Stimulated activated CD4-positive, alpha-beta T cell treated with anti-CD3 and anti-CD28 coated beads, TNF-alpha, amount 100 ng/mL, for 4 hours (primary cell): ENCODE data around the gene TSPYL2.

Source experiments
- DNase-seq, 3 experiments: peaks; one replicate each; pipeline ENCODE4 v3.0.0-alpha.2; 2020; ENCODE audit warnings: low read depth in 3 of 3

TSPYL2 gene

DNA sequence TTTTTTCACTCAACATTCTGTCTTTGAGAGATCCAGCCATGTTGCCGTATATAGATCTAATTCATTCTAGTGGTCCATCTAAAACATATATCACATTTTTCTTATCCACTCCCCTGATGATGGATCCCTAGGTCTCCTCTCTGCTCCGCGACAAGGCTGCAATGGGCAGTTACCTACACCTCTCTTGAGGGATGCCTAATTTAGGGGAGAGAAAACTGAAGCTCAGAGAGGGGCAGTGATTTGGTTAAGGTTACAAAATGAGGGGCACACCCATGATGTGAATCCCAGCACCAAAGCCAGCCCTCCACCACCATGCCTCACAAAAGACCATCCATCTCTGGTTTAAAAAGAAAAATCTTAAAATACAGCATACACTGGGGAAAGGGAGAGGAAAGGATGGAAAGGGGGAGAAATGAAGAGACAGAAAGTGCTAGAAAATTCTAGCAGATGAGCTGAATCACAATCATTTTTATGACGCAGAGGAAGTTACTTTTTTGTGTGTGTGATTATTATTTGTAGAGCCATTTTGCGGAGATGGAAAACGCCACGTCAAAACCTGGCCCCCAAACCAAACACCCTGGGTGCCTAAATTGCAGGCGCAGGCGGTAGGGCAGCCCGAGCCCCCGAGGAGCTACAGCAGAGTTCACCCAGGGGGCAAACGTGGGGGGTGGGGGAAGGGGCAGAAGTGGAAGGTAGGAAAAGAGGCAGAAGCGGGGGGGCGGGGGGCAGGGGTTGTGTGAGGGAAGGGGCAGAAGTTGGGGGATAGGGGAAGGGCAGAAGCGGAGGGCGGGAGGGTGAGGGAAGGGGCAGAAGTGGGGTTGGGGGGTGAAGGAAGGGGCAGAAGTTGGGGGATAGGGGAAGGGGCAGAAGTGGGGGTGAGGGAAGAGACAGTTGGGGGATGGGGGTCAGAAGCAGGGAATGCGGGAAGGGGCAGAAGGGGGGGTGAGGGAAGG is 1.3 kb upstream of the TSPYL2 start:
- no peak for DNase-seq

DNA sequence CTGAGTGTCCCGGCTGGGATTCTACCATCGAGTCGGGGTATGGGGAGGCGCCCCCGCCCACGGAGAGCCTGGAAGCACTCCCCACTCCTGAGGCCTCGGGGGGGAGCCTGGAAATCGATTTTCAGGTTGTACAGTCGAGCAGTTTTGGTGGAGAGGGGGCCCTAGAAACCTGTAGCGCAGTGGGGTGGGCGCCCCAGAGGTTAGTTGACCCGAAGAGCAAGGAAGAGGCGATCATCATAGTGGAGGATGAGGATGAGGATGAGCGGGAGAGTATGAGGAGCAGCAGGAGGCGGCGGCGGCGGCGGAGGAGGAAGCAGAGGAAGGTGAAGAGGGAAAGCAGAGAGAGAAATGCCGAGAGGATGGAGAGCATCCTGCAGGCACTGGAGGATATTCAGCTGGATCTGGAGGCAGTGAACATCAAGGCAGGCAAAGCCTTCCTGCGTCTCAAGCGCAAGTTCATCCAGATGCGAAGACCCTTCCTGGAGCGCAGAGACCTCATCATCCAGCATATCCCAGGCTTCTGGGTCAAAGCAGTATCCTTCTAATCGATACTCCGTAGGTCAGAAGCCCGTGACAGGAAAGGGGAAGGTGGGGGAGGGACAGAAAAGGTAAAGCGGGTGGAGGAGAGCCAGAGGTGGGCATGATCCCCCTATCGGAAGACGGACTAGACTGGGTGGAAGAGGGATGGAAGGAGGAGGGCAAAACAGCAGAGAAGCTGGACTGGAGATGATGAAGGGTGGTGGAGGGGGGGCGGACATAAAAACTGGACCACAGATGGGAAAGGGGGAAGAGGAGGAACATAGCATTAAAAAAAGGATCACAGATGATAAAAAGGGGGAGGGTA is 828 bp downstream of the TSPYL2 start:
- no peak for DNase-seq

DNA sequence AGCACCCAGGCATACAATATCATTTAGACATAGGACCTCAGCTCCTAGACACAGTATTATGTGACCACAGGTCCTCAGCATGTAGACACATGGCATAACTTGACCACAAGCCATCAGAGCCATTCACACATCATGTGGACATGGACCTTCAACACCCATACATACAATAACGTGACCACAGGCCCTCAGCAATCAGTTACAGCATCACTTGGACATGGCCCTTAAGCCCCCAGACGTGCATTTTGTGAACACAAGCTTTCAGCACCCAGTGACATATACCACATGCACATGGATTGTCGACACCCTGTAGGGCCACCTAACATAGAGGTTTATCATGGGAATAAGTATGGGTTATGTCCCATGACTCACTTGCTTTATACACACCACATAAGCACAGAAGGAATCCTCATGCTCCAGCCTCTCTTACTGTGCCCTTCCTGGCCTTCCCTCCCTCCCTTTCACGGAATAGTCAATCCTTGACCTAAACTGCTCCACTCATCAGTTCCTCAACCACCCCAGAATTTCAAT is 1.9 kb downstream of the TSPYL2 start:
- no peak for DNase-seq

DNA sequence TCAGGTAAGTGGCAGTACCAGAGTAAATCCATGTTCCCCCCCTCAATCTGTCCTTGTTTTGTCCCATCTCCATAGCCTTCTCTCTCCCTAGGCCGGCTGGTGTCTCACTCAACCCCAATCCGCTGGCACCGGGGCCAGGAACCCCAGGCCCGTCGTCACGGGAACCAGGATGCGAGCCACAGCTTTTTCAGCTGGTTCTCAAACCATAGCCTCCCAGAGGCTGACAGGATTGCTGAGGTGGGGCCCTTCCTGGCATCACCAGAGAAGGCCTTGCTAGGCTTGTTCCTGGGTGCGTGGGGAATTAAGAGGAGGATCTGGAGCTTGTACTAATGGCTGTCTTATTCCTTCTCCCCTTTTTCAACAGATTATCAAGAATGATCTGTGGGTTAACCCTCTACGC is 2.7 kb downstream of the TSPYL2 start:
- DNase-seq, result no peak

DNA sequence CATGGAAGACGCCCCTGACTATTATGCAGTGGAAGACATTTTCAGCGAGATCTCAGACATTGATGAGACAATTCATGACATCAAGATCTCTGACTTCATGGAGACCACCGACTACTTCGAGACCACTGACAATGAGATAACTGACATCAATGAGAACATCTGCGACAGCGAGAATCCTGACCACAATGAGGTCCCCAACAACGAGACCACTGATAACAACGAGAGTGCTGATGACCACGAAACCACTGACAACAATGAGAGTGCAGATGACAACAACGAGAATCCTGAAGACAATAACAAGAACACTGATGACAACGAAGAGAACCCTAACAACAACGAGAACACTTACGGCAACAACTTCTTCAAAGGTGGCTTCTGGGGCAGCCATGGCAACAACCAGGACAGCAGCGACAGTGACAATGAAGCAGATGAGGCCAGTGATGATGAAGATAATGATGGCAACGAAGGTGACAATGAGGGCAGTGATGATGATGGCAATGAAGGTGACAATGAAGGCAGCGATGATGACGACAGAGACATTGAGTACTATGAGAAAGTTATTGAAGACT is 3.6 kb downstream of the TSPYL2 start:
- no peak for DNase-seq

DNA sequence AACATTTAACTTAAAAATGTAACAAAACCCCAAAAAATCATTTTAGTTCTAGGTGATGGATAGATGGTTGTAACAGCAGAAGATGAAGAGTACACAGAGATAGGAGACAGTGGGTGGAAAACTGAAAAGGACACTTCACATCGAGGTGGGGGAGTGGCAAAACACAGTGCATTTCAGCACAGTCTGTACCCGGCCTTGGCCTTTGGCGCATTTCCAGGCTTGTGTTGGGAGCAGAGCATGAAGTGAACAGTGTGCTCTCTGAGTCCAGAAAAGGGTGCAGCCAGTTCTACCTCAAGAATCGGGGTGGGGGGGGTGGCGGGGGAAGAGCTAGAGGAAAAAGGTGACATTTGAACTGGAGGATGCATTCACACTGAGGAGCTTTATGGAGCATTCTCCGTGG is 4.3 kb downstream of the TSPYL2 start:
- DNase-seq, result no peak

DNA sequence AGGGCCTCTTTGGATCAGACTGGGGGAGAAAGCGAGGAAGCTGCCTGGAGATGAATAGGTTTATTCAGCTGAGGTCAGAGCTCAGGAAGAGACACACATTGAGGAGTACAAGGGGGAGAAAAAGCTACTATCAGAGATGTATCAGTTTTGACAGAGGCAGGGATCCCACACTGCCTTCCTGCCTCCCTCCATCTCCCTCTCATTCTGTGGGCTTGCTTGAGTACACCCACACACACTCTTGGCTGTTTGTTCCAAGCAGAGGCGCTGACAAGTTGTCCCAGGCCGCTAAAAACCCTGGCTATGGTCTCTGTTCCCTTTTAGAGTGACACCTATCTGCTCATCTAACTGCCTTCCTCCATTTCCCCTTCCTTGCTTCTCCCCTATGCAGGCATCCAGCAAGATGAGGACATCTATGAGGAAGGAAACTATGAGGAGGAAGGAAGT is 5.2 kb downstream of the TSPYL2 start:
- no peak for DNase-seq

DNA sequence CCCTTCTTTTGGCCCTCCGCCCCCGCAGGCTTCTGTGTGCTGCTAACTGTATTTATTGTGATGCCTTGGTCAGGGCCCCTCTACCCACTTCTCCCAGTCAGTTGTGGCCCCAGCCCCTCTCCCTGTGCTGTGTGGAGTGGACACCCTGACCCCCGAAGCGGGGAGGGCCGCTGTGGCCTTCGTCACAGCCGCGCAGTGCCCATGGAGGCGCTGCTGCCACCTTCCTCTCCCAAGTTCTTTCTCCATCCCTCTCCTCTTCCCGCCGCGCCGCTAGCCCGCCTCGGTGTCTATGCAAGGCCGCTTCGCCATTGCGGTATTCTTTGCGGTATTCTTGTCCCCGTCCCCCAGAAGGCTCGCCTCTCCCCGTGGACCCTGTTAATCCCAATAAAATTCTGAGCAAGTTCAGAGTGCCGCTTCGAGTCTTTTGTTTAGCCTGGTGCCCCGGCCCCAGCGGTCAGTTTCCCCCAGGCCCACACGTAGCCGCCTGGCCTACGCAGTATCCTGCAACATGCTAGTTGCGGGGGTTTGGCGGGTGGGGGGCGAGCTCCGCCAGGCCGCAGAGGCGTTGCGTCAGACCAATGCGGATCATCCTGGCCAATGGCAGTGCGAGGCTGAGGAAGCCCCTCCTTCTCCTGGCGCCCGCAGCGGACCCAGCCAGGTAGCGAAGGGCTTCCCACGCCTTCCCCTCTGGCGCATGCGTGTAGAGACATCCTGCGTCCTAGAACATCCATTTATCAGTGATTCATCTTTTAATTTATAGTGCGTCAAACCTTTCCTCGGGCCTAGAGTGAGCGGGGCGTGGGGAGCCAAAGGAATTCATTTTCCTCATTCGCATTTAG is 6.2 kb downstream of the TSPYL2 start:
- peak; percentile 57 to 75 (median 72) for DNase-seq

DNA sequence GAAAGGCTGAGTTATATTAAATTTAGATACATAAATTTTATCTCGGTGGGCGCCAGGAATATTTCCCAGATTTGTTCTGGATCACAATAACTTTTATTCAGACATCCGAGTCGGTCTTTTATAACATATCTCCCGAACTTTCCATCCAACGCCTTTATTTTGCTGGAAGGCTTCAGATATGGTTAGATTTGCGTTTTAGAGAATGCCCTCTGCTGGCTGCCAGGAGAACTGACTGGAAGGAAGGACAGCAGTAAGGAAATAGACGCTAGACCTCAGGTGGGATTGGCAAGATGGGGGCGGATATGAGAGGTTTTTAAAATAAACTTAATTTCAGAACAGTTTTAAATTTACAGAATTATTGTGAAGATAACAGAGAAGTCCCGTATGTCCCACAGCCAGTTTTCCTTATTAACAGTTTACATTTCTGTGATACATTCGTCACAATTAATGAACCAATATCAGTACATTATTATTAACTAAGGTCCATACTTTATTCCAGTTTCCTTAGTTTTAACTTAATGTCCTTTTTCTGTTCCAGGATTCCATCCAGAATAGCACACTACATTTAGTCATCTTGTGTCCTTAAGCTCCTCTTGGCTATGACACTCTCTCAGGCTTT is 7.2 kb downstream of the TSPYL2 start:
- DNase-seq, result no peak

DNA sequence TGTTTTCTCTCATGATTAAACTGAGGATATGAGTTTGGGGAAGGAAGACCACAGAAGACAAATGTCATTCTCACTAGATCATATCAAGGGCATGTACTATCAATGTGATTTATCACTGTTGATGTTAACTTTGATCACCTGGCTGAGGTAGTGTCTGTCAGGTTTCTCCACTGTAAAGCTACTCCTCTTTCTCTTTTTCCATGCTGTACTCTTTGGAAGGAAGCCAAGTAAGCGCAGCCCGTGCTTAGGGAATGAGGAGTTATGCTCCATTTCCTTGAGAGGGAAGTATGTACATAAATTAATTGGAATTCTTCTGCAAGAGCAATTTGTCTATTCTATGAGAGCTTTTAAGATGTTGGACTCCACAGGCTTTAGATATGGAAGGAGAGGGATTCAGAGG is 7.8 kb downstream of the TSPYL2 start:
- no peak for DNase-seq

DNA sequence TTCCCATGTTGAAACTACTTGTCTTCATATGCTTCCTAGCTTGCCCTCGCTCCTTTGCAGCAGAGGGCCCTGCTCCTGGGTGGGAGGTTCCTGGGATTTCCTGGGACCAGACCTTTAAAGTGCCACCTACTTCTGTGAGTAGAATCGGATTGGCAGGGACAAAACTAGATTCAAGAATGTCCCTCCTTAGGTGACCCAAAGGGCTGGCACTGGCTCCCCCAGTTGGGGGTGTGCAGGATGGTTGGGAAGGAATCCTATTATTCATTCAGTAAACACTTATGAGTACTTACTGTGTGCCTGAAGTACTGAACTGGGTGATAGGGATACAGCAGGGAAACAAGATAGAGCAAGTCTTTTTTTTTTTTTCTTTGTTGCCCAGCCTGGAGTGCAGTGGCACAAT is 9.2 kb downstream of the TSPYL2 start:
- DNase-seq, result no peak

DNA sequence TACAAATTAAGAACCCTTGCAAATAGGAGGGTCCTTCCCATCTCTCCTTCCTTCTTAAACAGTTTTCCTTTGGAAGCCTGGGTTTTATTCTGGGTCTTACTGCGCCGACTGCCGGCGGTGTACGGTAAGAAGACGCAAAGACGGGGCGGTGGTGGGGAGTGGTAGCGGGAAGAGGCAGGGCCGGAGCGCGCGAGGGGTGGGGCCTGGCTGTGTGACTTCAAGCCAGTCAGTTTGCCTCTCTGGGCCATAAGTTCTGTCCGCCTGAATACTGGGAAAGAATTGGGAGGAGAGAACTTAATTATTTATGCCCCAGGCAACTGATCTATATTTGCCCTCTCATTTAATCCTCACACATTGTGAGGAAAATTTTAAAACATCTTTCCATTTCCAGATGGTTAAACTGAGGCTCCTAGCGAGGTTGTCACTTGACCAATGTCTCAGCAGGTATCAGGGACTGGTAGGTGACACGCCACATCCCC is 11.0 kb downstream of the TSPYL2 start:
- peak in 2 of 3 experiments; percentile 51 to 53 for DNase-seq

DNA sequence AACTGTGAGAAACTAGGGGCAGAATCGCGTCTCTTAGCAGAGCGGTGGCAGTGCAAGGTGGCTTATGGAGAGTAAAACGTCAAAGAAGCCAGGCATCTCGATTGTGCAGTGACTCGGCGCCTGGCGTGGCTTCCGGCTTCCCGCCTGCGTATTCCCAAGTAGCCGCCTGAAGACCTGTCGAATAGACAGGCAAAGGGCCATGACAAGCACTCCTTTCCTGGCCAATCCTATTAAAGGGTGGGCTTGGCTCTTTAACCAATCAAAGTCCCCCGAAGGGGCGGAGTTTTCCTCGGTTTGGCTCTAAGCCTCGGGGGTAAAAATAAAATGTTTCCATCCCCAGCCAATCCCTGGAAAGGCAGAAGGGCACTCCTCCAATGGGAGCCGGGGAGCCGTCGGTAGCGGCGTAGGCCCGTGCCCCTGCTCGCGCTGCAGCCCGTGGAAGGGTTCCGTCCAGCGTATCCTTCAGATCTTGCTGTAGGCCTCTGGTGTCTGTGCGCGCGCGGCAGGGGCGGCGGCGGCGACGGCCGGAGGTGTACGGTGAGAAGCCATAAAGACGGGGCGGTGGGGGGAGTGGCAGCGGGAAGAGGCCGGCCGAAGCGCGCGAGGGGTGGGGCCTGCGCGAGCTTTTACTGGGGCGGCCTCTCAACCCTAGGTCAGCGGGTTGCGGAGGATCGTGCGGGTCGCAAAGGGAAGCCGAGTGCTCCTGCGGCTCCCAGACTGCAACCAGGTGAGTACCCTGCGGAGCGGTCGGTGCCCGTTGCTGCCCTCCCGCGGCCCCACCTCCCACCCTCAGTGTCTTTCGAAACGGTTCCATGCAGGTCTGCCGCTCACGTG is 11.8 kb downstream of the TSPYL2 start, which contains the start of gene KANTR:
Gene KANTR, plus strand, starts transcription at position 395 of the 834 bp plus-strand sequence. CDS start 30,131 bp downstream, outside the sequence.
- peak; percentile 37 to 56 (median 54) for DNase-seq

DNA sequence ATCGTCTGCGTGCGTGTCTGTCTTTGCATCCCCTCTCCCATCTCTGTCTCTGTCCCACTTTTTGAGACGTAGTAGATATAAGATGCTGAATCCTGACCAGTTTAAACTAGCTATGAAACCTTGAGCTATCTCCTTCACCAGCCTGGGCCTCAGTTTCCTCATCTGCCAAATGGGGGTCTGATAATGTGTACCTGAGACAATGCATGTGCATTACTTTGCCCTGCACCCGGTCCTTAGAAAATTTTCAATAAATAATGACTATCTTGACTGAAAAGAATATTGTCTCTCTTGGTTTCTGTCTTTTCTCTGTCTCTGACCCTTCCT is 12.4 kb downstream of the TSPYL2 start:
- DNase-seq, result no peak

DNA sequence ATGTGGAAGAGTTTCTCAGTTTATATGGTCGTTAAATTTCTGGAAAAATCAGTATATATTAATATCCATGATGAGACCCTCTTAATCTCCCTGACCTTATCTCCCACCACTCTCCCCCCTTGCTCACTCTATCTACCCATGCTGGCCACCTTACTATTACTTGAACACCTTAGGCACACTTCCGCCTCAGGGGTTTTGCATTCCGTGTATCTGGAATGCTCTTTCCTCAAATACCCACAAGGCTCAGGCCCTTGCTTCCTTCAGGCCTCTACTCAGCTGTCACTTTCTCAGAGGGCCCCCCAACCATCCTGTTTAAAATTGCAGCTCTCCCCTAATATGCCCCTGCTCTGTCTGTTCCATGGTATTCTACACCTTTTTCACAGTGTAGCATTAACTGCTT is 13.6 kb downstream of the TSPYL2 start:
- no peak for DNase-seq

DNA sequence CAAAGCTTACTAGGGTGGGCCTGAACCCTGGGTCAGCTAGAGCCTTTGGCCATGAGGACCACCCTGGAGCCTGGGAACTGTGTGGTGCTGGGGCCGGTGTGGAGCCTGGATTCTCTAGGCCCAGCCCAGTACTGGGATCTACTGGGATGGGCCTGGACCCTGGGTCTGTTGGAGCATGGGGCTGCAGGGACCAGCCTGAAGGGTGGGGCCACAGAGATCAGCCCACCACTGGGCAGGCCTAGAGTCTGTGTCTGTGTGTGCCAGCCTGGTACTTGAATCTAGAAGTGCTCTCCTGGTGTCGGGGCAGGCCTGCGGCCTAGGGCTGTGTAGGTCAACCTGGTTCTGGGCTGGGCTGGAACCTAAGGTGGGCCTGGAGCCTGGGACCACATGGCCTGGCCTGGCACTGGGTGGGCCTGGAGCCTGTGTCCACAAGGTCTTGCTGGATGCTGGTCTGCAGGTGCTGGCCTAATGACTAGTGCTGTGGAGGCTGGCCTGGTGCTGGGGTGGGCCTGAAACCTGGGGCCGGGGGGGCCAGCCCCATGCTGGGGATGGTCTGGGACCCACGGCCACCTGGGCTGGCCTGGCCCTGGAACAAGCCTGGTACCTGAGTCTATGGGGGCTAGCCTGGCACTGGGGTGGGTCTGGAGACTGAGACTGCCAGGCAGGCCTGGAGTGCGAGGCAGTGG is 32.8 kb downstream of the TSPYL2 start:
- DNase-seq, result no peak

DNA sequence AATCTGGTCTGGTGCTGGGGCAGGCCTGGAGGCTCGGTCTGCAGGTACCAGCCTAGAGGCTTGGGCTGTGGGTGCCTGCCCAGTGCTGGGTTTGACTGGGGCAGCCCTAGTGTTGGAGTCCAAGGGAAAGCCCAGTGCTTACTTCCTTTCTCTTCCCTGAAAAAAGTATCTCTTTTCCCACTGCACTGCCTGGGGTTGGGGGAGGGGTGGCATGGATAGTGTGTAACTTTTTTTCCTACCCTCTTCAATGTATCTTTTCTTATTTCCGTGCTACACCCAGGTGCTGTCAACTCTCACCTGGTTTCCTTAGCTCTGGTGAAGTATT is 33.3 kb downstream of the TSPYL2 start:
- DNase-seq, result no peak

DNA sequence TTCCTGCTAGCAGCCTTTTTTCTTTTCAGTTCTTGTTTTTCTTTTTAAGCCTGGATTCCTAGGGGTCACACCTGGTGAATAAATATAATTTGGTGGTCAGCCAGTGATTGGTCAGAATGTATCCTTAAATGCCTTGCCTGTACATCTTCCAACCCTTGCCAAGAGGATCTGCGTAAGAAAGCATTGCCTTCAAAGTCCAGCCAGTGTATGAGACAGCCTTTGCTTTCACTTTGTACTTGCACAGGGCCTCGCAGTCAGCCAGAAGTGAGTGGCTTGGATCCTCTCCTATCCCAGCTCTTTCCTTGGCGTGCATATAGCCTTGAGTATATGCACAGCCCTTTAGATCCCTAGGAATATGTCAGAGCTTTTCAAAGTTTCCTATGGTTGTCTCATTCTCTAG is 33.9 kb downstream of the TSPYL2 start:
- no peak for DNase-seq

DNA sequence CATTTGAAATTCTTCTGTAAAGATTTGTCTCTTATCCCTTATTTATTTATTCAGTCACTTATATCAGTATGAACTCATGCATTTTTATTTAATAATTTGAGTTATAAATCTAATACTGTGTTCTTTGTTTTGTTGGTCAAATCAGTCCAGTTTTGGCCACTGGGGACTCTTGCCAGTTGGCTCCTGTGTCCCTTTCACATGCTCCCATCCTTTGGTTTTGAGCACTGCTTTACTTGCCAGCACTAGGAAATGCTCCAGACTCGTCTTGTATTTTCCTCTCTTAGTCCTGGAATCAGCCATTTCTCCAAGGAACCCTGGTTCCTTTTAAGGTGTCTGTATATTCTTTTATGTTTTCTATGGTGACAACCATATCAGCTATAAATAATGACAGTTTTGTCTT is 39.8 kb downstream of the TSPYL2 start:
- no peak for DNase-seq
